ENCODE data around the gene ERRFI1. TPM values are rescaled to one million over a fixed set of nuclear protein-coding genes. Genes with fewer than 3 reads are reported as not detected.
A peak's percentile ranks its signal among the peaks of the same experiment; 100 is the strongest.

Gene ERRFI1
- total RNA-seq, 5 donors from 2014 or later (not counting 1 experiment from before 2014, with no cell fraction given) = 1.5 to 3.8 (median 2.2) TPM

GRCh38 chr1:7987528-7987927 is 38.6 kb downstream of the ERRFI1 start:
- H3K27me3 Mint-ChIP-seq = no peaks in the 10 kb centered on the region
- H3K27ac Mint-ChIP-seq = no peak overlapping the region
- H3K36me3 Mint-ChIP-seq = peaks cover 36% of the 10 kb centered on the region
- Histone ChIP-seq H3K27me3 (replicated peaks in 1 of 2; ENCODE audit: control insufficient read depth in 2 of 2, extremely low read depth in 1 of 2, insufficient read depth in 2 of 2, low read length in 1 of 2) (no peaks in the 10 kb centered on the region), H3K9me3 (no peaks in the 10 kb centered on the region), H3K4me3 (ENCODE audit: control insufficient read depth in 1 of 2, extremely low read depth in 1 of 2, low read length in 1 of 2) (no peak overlapping the region), H3K4me1 (ENCODE audit: control insufficient read depth in 1 of 2, extremely low read depth in 1 of 2, insufficient read depth in 2 of 2, low read length in 2 of 2) (peaks cover 1 to 6% of the 10 kb centered on the region in 2 experiments), H3K27ac (ENCODE audit: low read length) (no peak overlapping the region), H3K36me3 (ENCODE audit: control insufficient read depth in 2 of 2, extremely low read depth in 1 of 2, insufficient read depth in 1 of 2, low read length in 1 of 2) (peaks cover 13 to 40% of the 10 kb centered on the region in 2 donors)
- ATAC-seq (replicated peaks in 1 of 4) = no peak
- H3K9me3 Mint-ChIP-seq = no peaks in the 10 kb centered on the region
- H3K4me3 Mint-ChIP-seq = no peak overlapping the region
- ChIA-PET POLR2A (no interaction called here), CTCF (interaction anchor here in 1 of 2 donors (0.7 kb wide), 1 partner anchor 306 kb away, joined by 5 read pairs; no protein-coding TSS in a partner anchor)
- H3K4me1 Mint-ChIP-seq = peaks cover 2 to 4% (median 3%) of the 10 kb centered on the region in 3 donors
- 83% methylated on average over 2 of the region's 7 CpGs for WGBS (ENCODE audit: insufficient coverage)
- DNase-seq = no peak

DNA sequence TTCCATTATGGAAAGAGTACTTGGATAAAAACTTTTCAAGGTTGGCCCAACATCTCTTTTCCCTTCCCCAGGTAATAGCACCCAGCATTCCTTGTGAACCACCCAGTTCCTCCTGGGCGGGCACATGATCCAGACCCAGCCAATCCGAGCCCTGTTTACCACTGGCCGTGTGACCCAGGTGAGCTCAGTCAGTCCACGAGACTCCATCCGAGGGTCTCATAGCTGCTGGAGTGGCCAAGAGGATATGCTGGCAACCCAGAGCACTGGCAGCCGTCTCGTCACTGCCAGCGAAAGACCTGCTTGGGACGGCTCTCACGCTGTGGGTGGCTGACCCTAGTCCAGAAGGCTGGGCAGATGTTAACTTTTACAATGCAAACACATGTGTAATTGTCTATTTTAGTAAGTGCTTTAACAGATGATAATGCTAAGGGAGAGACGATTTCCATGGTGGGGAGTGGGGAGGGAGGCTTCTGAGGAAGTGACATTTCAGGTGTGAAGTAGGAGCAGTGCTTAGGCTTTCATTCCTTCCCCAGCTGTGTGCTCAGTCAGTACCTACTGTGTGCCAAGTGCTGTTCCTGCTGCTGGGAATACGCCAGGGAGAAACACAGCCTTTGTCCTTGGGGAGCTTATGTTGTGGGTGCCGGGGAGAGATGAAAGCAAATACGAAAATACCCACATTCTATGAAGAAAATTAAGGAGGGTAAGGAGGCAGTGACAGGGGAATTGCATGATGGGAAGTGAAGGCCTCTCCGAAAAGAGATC is 40.1 kb downstream of the ERRFI1 start:
- no peak overlapping the region for H3K27ac Mint-ChIP-seq
- no peak overlapping the region for H3K4me3 Mint-ChIP-seq
- no peak for DNase-seq
- H3K9me3 Mint-ChIP-seq = no peaks in the 10 kb centered on the region
- H3K36me3 ChIP-seq (ENCODE audit: control insufficient read depth in 2 of 2, extremely low read depth in 1 of 2, insufficient read depth in 1 of 2, low read length in 1 of 2) = peaks cover 13 to 45% of the 10 kb centered on the region in 2 donors
- ChIA-PET POLR2A (interaction anchor here in 1 of 2 donors (0.7 kb wide), 1 partner anchor 9 kb away, joined by 5 read pairs; no protein-coding TSS in a partner anchor), CTCF (no interaction called here)
- H3K4me1 Mint-ChIP-seq = peaks cover 7% of the 10 kb centered on the region in 3 donors
- H3K9me3 ChIP-seq = no peaks in the 10 kb centered on the region
- H3K4me3 ChIP-seq (ENCODE audit: control insufficient read depth in 1 of 2, extremely low read depth in 1 of 2, low read length in 1 of 2) = no peak overlapping the region
- H3K4me1 ChIP-seq (ENCODE audit: control insufficient read depth in 1 of 2, extremely low read depth in 1 of 2, insufficient read depth in 2 of 2, low read length in 2 of 2) = peaks cover 2 to 13% of the 10 kb centered on the region in 2 experiments
- H3K27ac ChIP-seq (ENCODE audit: low read length) = no peak overlapping the region
- WGBS (ENCODE audit: insufficient coverage) = 77% methylated on average over 6 of the region's 15 CpGs
- peaks cover 42% of the 10 kb centered on the region for H3K36me3 Mint-ChIP-seq
- H3K27me3 ChIP-seq (replicated peaks in 1 of 2; ENCODE audit: control insufficient read depth in 2 of 2, extremely low read depth in 1 of 2, insufficient read depth in 2 of 2, low read length in 1 of 2) = no peaks in the 10 kb centered on the region
- no peak for ATAC-seq (replicated peaks in 1 of 4)
- no peaks in the 10 kb centered on the region for H3K27me3 Mint-ChIP-seq

GRCh38 chr1:7984811-7985210 is 41.3 kb downstream of the ERRFI1 start:
- Mint-ChIP-seq H3K36me3 (peaks cover 41% of the 10 kb centered on the region), H3K9me3 (no peaks in the 10 kb centered on the region), H3K4me1 (peaks cover 7 to 9% (median 7%) of the 10 kb centered on the region in 3 donors), H3K27me3 (no peaks in the 10 kb centered on the region), H3K4me3 (no peak overlapping the region), H3K27ac (no peak overlapping the region)
- no peak overlapping the region for H3K27ac ChIP-seq (ENCODE audit: low read length)
- no peaks in the 10 kb centered on the region for H3K27me3 ChIP-seq (replicated peaks in 1 of 2; ENCODE audit: control insufficient read depth in 2 of 2, extremely low read depth in 1 of 2, insufficient read depth in 2 of 2, low read length in 1 of 2)
- WGBS (ENCODE audit: insufficient coverage) = 98% methylated on average over 7 of the region's 15 CpGs
- H3K9me3 ChIP-seq = no peaks in the 10 kb centered on the region
- ATAC-seq (replicated peaks in 1 of 4) = no peak
- peaks cover 2 to 13% of the 10 kb centered on the region in 2 experiments for H3K4me1 ChIP-seq (ENCODE audit: control insufficient read depth in 1 of 2, extremely low read depth in 1 of 2, insufficient read depth in 2 of 2, low read length in 2 of 2)
- no peak for DNase-seq
- CTCF ChIA-PET = interaction anchor here in 1 of 2 donors (0.6 kb wide), 1 partner anchor 165 kb away, joined by 4 read pairs; no protein-coding TSS in a partner anchor
- peaks cover 8 to 53% of the 10 kb centered on the region in 2 donors for H3K36me3 ChIP-seq (ENCODE audit: control insufficient read depth in 2 of 2, extremely low read depth in 1 of 2, insufficient read depth in 1 of 2, low read length in 1 of 2)
- POLR2A ChIA-PET = no interaction called here
- no peak overlapping the region for H3K4me3 ChIP-seq (ENCODE audit: control insufficient read depth in 1 of 2, extremely low read depth in 1 of 2, low read length in 1 of 2)

DNA sequence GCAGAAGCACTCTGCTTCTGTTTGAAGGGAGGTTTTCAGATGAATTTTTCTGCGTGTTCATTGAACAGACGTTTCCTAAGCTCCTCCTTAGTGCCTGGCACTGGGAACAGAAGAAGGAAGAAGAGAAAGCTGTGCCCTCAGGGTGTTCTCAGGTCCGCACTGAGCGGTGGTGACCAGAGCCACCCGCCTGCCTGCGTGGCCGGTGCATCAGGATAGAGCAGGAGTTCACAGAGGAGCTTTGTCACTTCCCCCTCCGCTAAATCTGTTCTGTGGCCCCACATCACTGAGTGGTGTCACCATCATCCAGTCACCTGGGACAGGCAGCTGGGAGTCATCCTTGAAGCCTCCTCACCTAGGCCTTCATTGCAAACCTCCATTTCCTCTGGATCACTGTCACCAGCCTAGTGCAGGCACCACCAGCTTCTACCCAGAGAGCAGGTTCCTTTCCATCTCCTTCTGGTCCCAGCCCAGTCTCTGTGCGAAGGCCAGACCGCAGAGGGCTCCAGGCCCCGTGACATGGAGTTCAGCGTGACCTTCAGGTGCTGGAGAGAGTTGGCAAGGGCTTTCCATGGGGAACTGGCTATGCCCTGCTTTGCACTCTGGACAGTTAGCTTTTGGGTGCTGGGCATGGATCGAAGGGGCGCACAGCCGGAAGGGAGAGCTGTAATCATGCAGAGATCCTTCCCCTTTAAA is 42.9 kb downstream of the ERRFI1 start:
- over 99% methylated on average over 14 of the region's 15 CpGs for WGBS (ENCODE audit: insufficient coverage)
- Mint-ChIP-seq H3K27ac (no peak overlapping the region), H3K4me3 (no peak overlapping the region), H3K4me1 (peaks cover 7 to 9% (median 7%) of the 10 kb centered on the region in 3 donors), H3K36me3 (peaks cover 50% of the 10 kb centered on the region), H3K27me3 (no peaks in the 10 kb centered on the region), H3K9me3 (no peaks in the 10 kb centered on the region)
- Histone ChIP-seq H3K4me1 (ENCODE audit: control insufficient read depth in 1 of 2, extremely low read depth in 1 of 2, insufficient read depth in 2 of 2, low read length in 2 of 2) (peaks cover 2 to 13% of the 10 kb centered on the region in 2 experiments), H3K27me3 (replicated peaks in 1 of 2; ENCODE audit: control insufficient read depth in 2 of 2, extremely low read depth in 1 of 2, insufficient read depth in 2 of 2, low read length in 1 of 2) (no peaks in the 10 kb centered on the region), H3K9me3 (no peaks in the 10 kb centered on the region), H3K4me3 (ENCODE audit: control insufficient read depth in 1 of 2, extremely low read depth in 1 of 2, low read length in 1 of 2) (no peak overlapping the region), H3K27ac (ENCODE audit: low read length) (no peak overlapping the region), H3K36me3 (ENCODE audit: control insufficient read depth in 2 of 2, extremely low read depth in 1 of 2, insufficient read depth in 1 of 2, low read length in 1 of 2) (peaks cover 8 to 67% of the 10 kb centered on the region in 2 donors)
- ATAC-seq (replicated peaks in 1 of 4) (no peak), DNase-seq (no peak)
- POLR2A ChIA-PET = no interaction called here
- CTCF ChIA-PET = interaction anchor here in 1 of 2 donors (0.6 kb wide), 3 partner anchors 333 to 1205 kb away, joined by 3 to 4 read pairs (median 3); no protein-coding TSS in a partner anchor

- peaks cover 49% of the 10 kb centered on the region for H3K36me3 Mint-ChIP-seq
- Histone ChIP-seq H3K4me3 (ENCODE audit: control insufficient read depth in 1 of 2, extremely low read depth in 1 of 2, low read length in 1 of 2) (no peak overlapping the region), H3K4me1 (ENCODE audit: control insufficient read depth in 1 of 2, extremely low read depth in 1 of 2, insufficient read depth in 2 of 2, low read length in 2 of 2) (peaks cover 2 to 13% of the 10 kb centered on the region in 2 experiments), H3K27ac (ENCODE audit: low read length) (no peak overlapping the region), H3K36me3 (ENCODE audit: control insufficient read depth in 2 of 2, extremely low read depth in 1 of 2, insufficient read depth in 1 of 2, low read length in 1 of 2) (peaks cover 8 to 71% of the 10 kb centered on the region in 2 donors), H3K9me3 (no peaks in the 10 kb centered on the region), H3K27me3 (replicated peaks in 1 of 2; ENCODE audit: control insufficient read depth in 2 of 2, extremely low read depth in 1 of 2, insufficient read depth in 2 of 2, low read length in 1 of 2) (no peaks in the 10 kb centered on the region)
- no peak overlapping the region for H3K27ac Mint-ChIP-seq
- DNase-seq (no peak), ATAC-seq (replicated peaks in 1 of 4) (no peak)
- H3K4me1 Mint-ChIP-seq = peaks cover 7 to 9% (median 7%) of the 10 kb centered on the region in 3 donors
- POLR2A ChIA-PET = interaction anchor here (0.6 kb wide), 2 partner anchors 83 to 255 kb away, joined by 3 to 5 read pairs; no protein-coding TSS in a partner anchor
- CTCF ChIA-PET = interaction anchor here (0.7 to 1.1 kb wide), 4 partner anchors 36 to 1557 kb away, joined by 3 to 10 read pairs (median 4); no protein-coding TSS in a partner anchor
- no peaks in the 10 kb centered on the region for H3K9me3 Mint-ChIP-seq
- 100% methylated on average over 4 of the region's 7 CpGs for WGBS (ENCODE audit: insufficient coverage)
- no peak overlapping the region for H3K4me3 Mint-ChIP-seq
- H3K27me3 Mint-ChIP-seq = no peaks in the 10 kb centered on the region
Measured at GRCh38 chr1:7980984-7981383, 45.1 kb downstream of the ERRFI1 start.

- POLR2A ChIA-PET = interaction anchor here in 1 of 2 donors (0.6 to 0.7 kb wide), 3 partner anchors 435 to 1381 kb away, joined by 3 to 6 read pairs (median 3); no protein-coding TSS in a partner anchor
- CTCF ChIA-PET = interaction anchor here (0.6 to 1.5 kb wide), 8 partner anchors 9 to 1679 kb away, joined by 3 to 8 read pairs (median 4); partner anchors contain the start of genes PARK7 (in 1 of the 2) and TNFRSF9 (in 1 of the 2)
- WGBS (ENCODE audit: insufficient coverage) = 100% methylated on average over 1 of the region's 8 CpGs
- H3K4me1 ChIP-seq (ENCODE audit: control insufficient read depth in 1 of 2, extremely low read depth in 1 of 2, insufficient read depth in 2 of 2, low read length in 2 of 2) = no peaks in the 10 kb centered on the region
- H3K27me3 Mint-ChIP-seq = no peaks in the 10 kb centered on the region
- peaks cover 3 to 8% (median 5%) of the 10 kb centered on the region in 3 donors for H3K4me1 Mint-ChIP-seq
- peak in 3 of 4 experiments; percentile 51 to 57 (median 52) for ATAC-seq (replicated peaks in 1 of 4)
- DNase-seq = peak in 13 of 35 experiments; percentile 4 to 49 (median 10)
- H3K9me3 ChIP-seq = no peaks in the 10 kb centered on the region
- H3K36me3 Mint-ChIP-seq = peaks cover 44% of the 10 kb centered on the region
- H3K4me3 ChIP-seq (ENCODE audit: control insufficient read depth in 1 of 2, extremely low read depth in 1 of 2, low read length in 1 of 2) = no peak overlapping the region
- H3K27ac Mint-ChIP-seq = peak overlapping the region; percentile 44
- H3K27ac ChIP-seq (ENCODE audit: low read length) = no peak overlapping the region
- H3K36me3 ChIP-seq (ENCODE audit: control insufficient read depth in 2 of 2, extremely low read depth in 1 of 2, insufficient read depth in 1 of 2, low read length in 1 of 2) = peaks cover 17 to 67% of the 10 kb centered on the region in 2 donors
- H3K9me3 Mint-ChIP-seq = no peaks in the 10 kb centered on the region
- no peak overlapping the region for H3K4me3 Mint-ChIP-seq
- no peaks in the 10 kb centered on the region for H3K27me3 ChIP-seq (replicated peaks in 1 of 2; ENCODE audit: control insufficient read depth in 2 of 2, extremely low read depth in 1 of 2, insufficient read depth in 2 of 2, low read length in 1 of 2)
Measured at GRCh38 chr1:7975212-7975865, 50.8 kb downstream of the ERRFI1 start.
